Iris pigment epithelial cell (primary cell): ENCODE data around the gene PRKAR1A.
"Not testable (repeated sequence)": the region's sequence is repeated elsewhere in the genome, so short reads cannot be mapped to it uniquely, and the experiment has no call there.

Experiments used
- DNase-seq: peaks from one replicate; pipeline ENCODE4 v3.0.0-alpha.2; 2011; ENCODE audit warnings: low read depth

The PRKAR1A gene

DNA sequence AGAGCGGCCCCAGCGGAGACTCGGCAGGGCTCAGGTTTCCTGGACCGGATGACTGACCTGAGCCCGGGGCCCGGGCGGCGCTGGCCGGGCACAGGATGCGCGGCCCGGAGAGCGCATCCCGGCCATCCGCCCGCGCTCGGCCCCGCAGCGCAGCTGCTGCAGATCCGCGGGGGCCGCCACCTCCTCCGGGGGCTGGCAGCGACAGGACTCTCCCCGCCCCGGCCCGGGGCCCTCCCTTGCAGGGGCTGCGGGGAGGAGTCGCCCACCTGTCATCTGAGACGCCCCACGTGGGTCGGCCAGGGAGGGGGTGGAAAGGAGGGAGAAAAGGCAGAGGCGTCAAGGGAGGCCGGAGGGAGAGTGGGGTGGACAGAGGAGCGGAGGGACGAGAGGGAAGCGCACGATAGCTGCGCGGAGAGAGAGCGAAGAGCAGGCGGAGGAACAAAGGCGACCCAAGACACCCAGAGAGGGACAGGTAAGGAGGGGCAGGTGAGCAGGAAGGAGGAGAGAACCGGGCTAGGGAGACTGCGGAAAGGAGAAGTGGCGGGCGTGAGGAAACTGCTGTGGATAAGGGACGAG is 471 bp upstream of the PRKAR1A start:
- DNase-seq, result peak; percentile 63

DNA sequence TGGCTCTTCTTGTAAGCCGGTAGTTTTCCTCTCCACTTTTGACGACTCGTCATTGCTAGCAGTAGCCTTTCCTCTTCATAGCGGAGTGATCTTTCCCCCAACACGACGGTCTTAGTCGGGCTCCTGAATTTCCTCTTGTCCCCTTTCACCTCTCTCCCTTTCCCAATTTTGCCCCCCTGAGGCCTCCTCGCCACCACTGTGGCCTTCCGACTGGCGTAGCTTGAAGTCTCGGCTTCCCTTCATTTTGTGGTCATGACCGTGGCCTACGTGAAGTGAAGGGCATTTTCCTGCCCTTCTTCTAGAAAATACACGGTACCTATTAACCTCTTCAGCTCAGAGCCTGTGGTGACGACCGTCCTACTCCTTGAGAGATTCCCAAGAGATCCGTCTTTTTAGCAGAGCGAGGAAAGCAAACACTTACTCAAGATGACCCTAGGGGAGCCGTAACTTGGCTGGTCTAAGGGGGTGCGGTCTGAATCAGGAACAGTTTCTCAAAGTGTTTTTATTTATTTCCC is 787 bp downstream of the PRKAR1A start:
- DNase-seq, result peak; percentile 60

DNA sequence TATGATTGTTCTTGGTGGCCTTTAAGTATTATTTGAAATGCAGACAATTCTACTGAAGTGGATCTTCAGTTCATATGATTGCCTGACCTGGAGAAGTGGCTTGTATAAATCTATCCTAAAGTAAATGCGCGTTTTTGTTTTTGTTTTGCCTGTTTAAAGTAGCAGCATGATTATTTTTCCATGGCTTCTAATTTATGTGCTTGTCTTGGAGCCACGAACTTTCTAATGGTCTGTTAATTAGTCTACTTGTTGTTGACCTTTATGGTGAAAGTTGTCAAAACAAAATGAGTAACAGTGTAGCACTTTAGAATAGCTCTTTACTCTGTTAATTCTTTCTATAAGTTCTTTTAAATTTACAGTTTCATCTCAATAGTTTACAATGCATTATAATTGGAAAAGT is 1.7 kb downstream of the PRKAR1A start:
- DNase-seq, result no peak

DNA sequence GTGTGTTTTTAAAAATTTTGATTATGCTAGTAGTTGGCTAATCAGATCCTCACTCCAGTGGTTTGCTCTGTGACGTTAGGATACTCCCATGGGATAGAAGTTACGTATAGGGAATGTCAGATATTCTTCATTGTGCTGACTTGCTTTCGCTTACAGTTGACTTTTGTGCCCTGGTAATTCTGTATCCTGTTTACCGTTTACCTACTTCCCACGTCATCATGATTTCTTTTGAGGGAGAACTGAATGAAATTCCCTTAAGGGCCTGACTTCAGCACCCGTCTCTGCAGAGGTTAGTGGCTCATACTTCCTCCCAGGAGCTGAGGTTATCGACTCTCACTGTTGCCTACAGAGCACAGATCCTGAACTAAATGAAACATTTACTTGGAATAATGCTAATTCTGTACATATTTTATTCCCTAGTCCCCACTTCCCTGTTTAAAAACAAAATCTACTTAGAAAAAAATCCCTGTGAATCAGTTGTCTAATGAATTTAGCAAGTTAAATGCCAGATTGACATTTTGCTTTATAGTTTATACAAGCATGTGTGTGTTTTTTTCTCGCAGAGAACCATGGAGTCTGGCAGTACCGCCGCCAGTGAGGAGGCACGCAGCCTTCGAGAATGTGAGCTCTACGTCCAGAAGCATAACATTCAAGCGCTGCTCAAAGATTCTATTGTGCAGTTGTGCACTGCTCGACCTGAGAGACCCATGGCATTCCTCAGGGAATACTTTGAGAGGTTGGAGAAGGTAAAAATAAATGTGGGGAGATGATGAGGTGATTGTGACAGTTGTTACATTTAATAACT is 2.8 kb downstream of the PRKAR1A start:
- DNase-seq, result peak; percentile 81

DNA sequence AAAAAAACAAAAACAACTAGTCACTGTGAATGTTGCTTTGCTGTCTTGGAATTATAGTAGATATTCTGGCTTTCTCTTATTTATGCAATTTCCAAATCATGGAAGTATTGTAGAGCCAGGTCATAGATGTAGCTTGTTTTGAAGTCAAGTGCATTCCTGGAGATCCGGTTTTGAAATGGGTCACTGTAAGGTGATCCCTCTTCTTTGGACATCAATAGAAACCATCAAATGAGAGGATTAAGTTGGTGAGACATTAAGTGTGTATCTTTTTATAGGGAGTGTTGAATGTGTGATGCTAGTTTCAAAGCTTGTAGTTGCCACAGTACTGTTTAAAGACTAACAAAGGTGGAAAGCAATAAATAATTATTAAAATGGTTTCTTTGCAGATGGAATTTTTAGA is 4.5 kb downstream of the PRKAR1A start:
- DNase-seq, result peak; percentile 80

DNA sequence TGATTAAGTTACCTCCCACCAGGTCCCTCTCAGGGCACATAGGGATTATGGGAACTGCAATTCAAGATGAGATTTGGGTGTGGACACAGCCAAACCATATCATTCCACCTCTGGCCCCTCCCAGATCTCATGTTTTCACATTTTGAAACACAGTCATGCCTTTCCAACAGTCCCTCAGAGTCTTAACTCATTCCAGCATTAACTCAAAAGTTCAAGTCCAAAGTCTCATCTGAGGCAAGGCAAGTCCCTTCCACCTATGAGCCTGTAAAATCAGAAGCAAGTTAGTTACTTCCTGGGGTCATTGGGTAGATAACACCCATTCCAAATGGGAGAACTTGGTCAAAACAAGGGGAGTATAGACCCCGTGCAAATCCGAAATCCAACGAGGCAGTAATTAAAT is 5.4 kb downstream of the PRKAR1A start:
- DNase-seq, result not testable (repeated sequence)

DNA sequence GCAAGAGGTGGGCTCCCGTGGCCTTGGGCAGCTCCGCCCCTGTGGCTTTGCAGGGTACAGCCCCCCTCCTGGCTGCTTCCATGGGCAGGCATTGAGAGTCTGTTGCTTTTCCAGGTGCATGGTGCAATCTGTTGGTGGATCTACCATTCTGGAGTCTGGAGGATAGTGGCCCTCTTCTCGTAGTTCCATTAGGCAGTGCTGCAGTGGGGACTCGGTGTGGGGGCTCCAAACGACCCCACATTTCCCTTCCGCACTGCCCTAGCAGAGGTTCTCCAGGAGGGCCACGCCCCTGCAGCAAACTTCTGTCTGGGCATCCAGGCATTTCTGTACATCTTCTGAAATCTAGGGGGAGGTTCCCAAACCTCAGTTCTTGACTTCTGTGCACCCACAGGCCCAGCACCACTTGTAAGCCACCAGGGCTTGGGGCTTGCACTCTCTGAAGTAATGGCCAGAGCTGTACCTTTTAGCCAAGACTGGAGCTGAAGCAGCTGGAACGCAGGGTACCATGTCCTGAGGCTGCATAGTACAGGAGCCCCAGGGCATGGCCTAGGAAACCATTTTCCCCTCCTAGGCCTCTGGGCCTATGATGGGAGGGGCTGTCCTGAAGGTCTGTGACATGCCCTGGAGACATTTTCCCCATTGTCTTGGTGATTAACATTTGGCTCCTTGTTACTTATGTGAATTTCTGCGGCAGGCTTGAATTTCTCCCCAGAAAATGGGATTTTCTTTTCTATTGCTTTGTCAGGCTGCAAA is 6.0 kb downstream of the PRKAR1A start:
- DNase-seq, result no peak

DNA sequence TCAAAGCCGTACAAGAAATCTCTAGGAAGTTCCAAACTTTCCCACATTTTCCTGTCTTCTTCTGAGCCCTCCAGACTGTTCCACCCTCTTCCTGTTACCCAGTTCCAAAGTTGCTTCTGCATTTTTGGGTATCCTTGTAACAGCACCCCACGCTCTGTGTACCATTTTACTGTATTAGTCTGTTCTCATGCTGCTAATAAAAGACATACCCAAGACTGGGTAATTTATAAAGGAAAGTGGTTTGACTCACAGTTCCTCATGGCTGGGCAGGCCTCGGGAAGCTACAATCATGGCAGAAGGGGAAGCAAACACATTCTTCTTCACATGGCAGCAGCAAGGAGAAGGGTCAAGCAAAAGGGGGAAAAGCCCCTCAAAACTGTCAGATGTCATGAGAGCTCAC is 6.8 kb downstream of the PRKAR1A start:
- DNase-seq, result not testable (repeated sequence)

DNA sequence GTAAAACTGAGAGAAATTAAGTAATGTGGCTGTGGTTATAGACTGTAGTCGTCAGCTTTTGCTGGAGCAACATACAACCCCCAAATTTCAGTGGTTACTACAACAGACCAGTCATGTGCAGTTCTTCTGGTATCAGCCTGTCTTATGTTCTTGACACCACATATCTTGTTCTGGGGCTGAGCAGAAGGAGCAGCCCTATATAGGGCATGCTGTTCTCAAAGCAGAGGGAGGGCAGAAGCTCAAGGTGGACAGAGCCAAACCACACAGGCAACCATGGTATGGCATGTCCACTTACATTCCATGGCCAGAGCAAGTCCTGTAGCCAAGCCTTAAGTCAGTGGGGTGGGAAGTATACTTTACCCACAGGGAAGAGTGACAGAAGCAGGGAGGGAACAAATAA is 7.7 kb downstream of the PRKAR1A start:
- peak; percentile 20 for DNase-seq

DNA sequence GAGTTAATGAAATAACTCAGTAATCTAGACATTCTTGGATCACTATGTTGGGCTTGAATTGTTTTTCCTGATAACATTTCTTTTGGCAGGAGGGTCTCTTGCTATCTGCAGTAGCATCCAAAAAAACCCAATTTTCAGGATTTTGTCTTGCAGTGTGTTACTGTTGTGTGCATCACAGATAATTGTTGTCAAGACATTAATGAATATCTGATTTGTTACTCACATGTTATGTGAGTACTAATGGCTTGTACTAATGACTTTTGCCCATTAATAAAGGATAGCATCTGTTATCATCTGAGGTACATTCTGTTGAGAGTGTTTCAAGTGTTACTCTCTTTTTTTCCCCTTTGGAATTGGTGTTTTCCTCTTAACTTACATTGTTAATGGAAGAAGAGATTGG is 10.0 kb downstream of the PRKAR1A start:
- DNase-seq, result no peak

DNA sequence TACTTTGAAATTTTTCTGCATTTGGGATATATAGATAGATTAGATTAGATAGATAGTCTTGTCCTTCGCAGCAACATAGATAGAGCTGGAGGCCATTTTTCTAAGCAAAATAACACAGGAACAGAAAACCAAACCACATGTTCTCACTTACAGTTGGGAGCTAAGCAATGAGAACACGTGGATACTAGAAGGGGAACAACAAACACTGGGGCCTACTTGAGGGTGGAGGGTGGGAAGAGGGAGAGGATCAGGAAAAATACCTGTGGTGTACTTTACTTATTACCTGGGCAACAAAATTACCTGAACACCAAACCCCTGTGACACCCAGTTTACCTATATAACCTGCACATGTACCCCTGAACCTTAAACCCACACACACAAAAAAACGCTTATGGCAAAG is 14.3 kb downstream of the PRKAR1A start:
- no peak for DNase-seq

DNA sequence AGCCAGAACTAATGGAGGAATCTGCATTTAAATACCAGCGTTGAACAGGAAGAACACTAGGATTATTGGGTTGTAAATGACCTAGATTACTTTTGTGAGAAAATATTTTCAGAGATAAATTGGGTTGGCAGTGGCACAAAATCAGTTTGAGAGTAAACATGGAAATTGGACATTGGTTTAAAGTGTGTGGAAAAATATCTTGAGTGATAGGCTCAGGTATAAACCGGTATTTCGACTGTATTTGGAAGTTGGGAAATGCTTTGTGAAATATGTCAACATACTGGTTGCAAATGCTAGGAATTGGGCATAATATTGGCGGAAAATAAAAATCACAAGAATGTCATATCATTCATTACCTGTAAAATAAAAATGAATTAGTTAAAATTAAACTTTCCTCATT is 15.1 kb downstream of the PRKAR1A start:
- no peak for DNase-seq

DNA sequence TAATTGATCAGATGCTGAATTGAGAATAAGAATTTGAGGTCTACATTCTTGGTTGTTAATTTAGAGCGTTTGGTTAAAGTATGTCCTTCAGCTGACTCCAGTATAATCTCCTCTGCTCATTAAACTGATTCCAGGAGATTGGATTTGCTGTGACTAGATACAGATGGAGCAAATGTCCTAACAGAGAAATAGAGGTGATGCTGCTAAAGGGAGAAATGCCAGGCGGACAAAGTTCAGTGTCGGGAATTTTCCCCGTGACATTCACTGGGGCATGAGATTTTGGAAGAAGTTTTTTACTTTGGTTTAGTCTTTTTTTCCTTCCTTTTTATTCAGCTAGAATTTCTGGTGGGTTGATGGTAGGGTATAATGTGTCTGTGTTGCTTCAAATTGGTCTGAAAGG is 19.0 kb downstream of the PRKAR1A start:
- no peak for DNase-seq

DNA sequence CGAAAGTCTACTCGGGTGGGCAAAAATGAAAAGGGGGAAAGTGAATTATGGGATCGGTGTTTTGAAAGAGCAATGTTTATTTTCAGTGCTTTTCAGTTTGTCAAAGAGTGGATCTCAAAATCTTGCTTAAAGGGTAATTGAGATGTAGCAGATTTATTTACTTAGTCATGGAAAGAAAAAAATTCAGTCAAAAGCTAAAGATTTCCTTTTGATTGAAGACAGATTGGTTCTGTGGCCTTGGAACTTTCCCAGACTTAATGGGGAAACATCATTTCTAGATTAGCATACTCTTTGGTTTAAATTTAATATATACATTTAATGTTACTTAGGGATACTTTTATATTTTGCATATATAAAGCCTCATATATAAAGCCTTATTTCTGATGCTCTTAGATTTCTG is 20.6 kb downstream of the PRKAR1A start:
- no peak for DNase-seq

DNA sequence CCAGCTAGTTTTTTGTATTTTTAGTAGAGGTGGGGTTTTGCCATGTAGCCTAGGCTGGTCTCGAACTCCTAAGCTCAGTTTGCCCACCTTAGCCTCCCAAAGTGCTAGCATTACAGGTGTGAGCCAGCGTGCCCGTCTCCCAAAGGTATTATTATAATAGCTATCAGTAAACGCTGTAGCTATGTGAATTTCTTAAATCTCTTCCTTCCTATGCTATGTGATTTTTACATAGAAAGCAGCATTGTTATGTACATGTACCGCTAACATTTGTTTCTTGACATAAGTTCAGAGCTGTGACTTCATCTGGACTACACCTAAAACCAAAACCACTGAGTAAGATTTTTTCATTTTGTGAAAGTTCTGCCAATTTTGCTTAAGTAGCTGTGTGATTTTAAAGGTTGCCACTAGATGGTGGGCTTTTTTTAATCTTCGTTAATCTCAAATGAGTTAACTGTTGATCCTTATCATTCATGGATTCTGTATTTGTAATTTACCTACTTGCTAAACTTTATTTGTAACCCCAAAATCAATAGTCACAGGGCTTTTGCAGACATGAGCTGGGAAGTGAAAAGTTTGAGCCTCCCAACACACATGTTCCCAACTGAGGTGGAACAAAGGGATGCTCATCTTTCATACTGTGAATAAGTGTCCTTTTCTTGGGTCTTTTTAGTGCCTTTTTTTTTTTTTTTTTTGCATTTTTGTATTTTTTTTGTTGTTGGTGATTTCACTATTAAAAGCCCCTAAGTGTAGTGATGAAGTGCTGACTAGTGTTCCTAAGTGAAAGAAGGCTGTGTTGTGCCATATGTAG is 21.9 kb downstream of the PRKAR1A start:
- peak; percentile 50 for DNase-seq

DNA sequence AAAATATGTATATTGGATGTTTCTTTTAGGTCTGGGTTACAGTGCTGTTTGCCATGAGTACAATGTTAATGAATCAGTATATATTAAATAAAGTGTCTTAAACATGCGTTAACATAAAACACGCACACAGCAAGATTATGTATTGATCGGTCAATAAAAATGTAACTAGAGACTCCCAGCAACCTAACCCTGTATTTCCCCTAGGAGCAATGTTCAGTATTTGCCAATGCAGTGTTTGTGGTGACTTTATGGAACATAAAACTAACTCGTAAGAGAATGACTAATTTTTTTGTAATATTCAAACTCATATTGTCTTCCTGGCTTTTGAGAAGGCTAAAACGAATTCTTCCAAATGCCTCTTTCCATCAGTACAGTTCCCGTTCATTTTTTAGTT is 22.5 kb downstream of the PRKAR1A start:
- DNase-seq, result no peak

DNA sequence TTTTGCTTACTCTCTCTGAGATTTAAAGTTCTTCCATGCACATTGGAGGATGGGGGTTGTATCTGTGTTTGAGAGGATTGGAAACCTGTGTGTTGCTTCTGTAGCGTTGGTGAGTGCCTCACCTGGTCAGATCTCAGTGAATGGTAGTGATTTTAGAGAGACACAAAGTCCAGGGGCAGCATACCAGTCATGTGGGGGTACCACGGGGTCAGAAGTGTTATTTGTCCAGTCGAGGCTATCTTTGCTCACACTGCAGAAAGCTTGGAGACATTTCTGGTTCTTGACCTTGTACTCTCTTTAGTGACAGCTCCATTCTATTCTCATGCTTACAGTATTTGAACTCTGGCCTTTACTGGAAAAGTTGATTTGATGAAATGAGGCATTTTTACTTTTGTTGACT is 23.7 kb downstream of the PRKAR1A start:
- no peak for DNase-seq

DNA sequence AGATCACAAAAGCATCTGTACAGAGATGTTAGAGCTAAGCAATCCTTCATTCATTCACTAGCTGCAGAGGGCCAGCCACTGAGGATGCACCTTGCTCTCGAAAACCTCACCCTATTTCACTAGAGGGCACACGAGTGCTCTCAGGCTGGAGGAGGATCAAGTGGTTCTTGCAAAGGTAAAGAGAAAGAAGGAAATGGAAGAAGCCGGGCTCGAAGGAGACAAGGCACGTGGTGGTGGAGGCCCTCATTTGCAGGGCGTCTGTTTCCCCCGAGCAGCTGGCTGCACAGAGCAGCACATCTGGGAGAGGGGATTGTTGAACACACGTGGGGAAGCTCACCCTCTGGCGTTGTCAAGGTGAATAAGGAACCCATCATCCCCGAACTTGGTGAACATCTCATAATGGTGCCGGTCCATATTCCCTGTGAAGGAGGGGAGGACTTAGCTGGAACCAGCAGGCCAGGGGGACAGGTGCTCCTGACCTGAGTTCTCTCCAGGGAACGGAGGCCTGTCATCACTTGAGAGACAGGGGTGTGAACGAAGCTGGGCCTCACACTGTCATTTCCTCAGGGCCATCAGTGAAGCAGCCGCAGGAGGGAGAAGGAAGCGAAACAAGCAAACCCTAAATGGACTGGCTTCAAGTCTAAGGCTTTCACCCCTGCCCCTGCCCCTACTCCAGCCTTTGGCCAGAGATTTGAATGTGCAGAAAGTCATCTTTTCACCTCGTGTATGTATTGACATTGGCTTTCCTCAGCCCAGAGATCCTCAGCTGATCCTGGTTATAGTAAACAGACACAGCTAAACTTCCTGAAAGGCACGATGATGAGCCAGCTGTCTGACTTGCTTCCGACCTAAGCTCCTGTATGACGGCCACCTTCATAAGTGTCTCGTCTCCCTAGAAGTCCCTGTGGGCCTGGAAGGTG is 27.6 kb downstream of the PRKAR1A start:
- peak; percentile 39 for DNase-seq

DNA sequence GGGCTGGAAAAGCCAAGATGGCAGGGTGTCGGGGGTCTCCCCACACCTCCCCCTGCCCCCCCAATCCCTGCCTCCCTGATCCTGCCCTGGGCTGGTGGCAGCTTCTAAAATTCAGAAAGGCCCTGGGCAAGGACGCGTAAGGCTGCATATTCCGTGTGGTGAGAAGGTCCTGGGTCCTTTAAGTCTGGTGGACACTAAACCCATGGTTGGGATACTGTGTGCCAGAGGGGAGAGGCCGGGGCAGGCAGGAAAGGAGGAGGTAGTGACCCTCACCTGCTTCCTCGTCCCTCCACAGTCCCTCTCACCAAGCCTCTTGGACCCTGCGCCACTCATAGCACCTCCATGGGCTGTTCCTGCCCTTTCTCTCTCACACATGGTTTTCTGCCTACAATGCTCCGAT is 28.8 kb downstream of the PRKAR1A start:
- DNase-seq, result no peak

DNA sequence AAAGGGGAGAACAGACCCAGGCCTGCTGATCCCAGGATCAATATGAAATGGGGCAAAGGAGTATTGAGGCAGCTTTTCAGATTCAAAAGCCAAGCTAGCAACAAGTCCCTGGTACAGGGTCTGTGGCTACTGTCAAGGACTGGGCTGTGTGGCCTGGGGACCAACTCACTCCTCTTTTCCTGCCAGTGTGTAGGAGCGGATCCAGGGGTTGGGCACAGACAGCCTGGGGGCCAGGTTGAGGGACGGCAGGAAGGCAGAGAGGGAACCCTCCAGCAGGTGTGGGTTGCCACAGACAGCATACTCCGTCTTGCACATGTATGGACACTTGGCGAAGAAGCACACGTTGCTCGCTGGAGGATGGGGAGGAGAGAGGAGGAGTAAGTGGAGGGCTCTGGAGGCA is 29.6 kb downstream of the PRKAR1A start:
- no peak for DNase-seq
